NCI-H128 (cell line): Measurements from ENCODE around the gene BYSL.

Experiments used
- DNase-seq: peaks from one replicate; lab custom pipeline; 2025; ENCODE audit not compliant: unreplicated experiment; lab: John Stamatoyannopoulos, UW

Gene BYSL

DNA sequence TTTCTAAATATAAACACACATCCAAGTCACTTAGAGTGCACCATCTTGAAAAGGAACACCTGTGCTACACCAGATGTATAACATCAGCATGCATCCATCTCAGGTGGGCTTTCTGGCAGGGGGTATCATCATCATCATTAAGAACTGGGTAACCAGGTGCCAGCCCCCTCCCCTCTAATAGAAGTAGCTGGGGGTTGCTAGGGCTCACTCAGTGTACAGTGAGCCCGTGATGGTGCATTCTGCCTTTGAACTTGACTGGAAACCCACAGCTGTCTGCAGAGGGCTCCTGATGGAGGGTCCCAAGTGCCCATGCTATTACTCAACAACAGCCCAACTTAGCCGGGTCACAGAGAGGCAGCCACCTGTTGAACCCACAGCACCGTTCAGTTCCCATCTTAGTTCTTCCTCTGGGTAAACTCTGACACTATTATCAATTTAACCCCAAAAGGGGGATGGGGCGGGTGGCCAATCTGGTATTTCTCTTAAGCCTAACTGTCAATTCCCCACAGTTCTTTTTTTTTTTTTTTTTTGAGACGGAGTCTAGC, 53.1 kb downstream of the BYSL start:
- no peak for DNase-seq

DNA sequence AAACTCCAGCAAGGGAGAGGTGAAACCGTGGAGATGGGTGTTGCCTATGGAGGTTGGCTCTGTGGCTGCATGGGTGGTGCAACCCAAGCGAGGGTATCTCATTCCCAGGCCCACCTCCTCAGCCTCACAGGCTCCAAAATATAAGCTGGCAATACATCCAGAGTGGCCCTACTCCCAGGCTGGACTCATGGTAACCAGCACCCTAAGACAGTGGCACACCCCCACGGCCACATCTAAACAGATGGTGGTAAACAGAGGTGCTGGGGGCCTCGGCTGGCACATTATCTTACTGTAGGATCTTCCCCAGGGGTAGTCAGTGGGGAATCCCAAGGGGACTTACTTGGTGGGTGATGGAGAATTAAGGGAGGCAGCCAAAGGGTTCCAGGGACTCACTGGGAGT, 54.0 kb downstream of the BYSL start:
- no peak for DNase-seq

DNA sequence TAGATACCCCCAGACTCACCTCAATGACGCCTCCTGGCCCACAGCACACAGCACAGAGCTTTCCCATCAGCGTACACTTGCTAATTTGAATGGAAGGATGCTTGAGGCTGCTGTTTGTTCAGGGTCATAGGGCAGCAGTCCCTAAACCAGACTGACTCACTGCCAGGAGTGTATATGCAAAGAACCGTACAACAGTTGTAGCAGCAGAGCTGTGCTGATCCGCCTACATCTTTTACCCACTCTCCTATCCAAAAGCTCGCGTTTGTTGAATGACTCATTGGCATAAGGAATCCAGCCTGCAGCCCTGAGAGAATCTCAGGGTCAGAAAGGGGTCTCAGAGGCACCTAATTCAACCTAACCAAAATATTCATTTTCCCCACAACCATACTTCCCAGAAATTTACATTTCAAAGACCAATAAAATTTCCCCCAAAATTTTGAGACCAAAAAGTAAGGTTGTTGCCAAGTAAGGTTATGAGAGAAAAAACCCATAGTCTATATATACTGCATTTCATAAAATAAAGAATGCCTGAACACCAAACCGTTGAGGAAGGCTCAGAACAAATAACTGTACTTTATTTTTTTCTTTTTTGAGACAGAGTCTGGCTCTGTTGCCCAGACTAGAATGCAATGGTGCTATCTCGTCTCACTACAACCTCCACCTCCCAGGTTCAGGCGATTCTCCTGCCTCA, 55.6 kb downstream of the BYSL start:
- DNase-seq: no peak
